DND-41 (cell line): ENCODE measurements around the gene NKD1.

ENCODE experiments used
- ATAC-seq: fragments of 200-7000 bp; cut with Tn5 transposase; 3 replicates; pipeline ENCODE4 v1.9.1; 2021; ENCODE audit warnings: low read depth; ENCODE audit not compliant: insufficient read depth
- DNase-seq: peaks from one replicate; pipeline ENCODE4 v3.0.0-alpha.2; 2020
- H2AFZ ChIP-seq: 2 replicates; pipeline ENCODE4 v1.6.0; 2012; ENCODE audit warnings: low read depth, low read length
- H3K27ac ChIP-seq: 2 replicates; pipeline ENCODE4 v1.5.1; 2012; ENCODE audit warnings: low read length, inconsistent platforms
- H3K27me3 ChIP-seq: fragments of 200-600 bp; sonication (generic); 2 replicates; pipeline ENCODE4 v1.6.0; 2012; ENCODE audit warnings: low read length, mild to moderate bottlenecking, inconsistent platforms; ENCODE audit not compliant: insufficient read depth, poor library complexity
- H3K36me3 ChIP-seq: 2 replicates; pipeline ENCODE4 v1.5.1; 2012; ENCODE audit warnings: low read length, inconsistent platforms; ENCODE audit not compliant: insufficient read depth
- H3K4me1 ChIP-seq: 2 replicates; pipeline ENCODE4 v1.5.1; 2012; ENCODE audit warnings: mild to moderate bottlenecking, low read length; ENCODE audit not compliant: insufficient read depth
- H3K4me2 ChIP-seq: 2 replicates; pipeline ENCODE4 v1.6.0; 2012; ENCODE audit warnings: mild to moderate bottlenecking, moderate library complexity, low read length, inconsistent platforms; ENCODE audit not compliant: insufficient read depth
- H3K4me3 ChIP-seq, 2 experiments: fragments of 200-600 bp in 1 of 2; shearing (Covaris generic) in 1 of 2; 2 replicates each; pipeline ENCODE4 v1.5.1; 2012 to 2016; ENCODE audit warnings: inconsistent platforms in 2 of 2, low read length in 2 of 2, mild to moderate bottlenecking in 2 of 2, low read depth in 1 of 2, moderate library complexity in 1 of 2
- H3K79me2 ChIP-seq: 2 replicates; pipeline ENCODE4 v1.6.0; 2012; ENCODE audit warnings: low read length, inconsistent platforms; ENCODE audit not compliant: insufficient read depth
- H3K9ac ChIP-seq: 2 replicates; pipeline ENCODE4 v1.6.0; 2012; ENCODE audit warnings: low read depth, mild to moderate bottlenecking, inconsistent platforms, low read length, moderate library complexity
- H3K9me3 ChIP-seq: 2 replicates; pipeline ENCODE4 v1.5.1; 2012; ENCODE audit warnings: low read length, moderate library complexity, mild to moderate bottlenecking, inconsistent platforms; ENCODE audit not compliant: insufficient read depth, severe bottlenecking
- H4K20me1 ChIP-seq: 2 replicates; pipeline ENCODE4 v1.6.0; 2012; ENCODE audit warnings: low read length; ENCODE audit not compliant: insufficient read depth
- EZH2 ChIP-seq: IDR thresholded peaks from 3 replicates; pipeline ENCODE4 v1.6.1; 2012; ENCODE audit warnings: borderline replicate concordance, low read depth, mild to moderate bottlenecking, moderate library complexity, low read length, inconsistent platforms; ENCODE audit not compliant: severe bottlenecking
- TF ChIP-seq, protein P1 (sequence below): IDR thresholded peaks from 2 replicates; pipeline ENCODE4 v1.5.1; 2012; ENCODE audit warnings: borderline replicate concordance, low read length, moderate library complexity, mild to moderate bottlenecking; ENCODE audit not compliant: poor library complexity, severe bottlenecking; ENCODE audit errors: extremely low read depth

The NKD1 gene

DNA sequence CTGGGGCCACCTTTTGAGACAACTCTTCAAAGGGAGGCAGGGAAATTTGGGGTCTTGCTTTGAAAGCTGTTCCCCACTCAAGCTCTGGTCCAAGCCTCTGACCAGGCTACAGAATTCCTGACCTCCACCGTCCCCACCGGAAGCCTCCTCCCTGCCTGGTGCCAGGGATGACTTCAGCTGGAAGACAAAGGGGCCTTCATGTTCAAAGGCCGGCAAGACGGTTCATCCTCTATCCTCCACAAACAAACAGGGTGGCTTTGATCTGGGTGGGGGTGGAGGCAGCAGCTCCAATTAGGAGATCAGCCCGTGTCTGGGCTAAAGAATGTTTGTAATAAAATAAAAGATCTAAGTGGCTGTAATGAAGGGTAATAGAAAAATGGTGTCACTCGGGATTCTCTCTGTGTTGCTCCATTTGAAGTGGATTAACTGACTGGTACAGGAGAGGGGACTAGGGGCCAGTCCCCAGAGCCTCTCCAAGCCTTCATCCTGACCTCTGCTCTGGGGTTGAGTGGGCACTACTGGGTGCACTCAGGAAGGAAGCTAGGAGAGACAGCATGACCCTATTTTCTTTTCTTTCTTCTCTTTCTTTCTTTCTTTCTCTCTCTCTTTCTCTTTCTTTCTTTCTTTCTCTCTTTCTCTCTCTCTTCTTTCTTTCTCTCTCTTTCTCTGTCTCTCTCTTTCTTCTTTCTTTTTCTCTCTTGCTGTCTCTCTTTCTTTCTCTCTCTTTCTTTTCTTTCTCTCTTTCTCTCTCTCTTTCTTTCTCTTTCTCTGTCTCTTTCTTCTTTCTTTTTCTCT is 27.5 kb upstream of the NKD1 start:
- H3K9me3 ChIP-seq = peaks cover 7% of the 10 kb centered on the region
- no peaks in the 10 kb centered on the region for H4K20me1 ChIP-seq
- H3K27ac ChIP-seq = no peak overlapping the region
- H3K4me2 ChIP-seq = no peak overlapping the region
- no peak overlapping the region for H3K9ac ChIP-seq
- no peaks in the 10 kb centered on the region for H3K79me2 ChIP-seq
- no peak for ATAC-seq
- H3K36me3 ChIP-seq = no peaks in the 10 kb centered on the region
- H3K27me3 ChIP-seq = no peaks in the 10 kb centered on the region
- TF ChIP-seq, protein P1, sequence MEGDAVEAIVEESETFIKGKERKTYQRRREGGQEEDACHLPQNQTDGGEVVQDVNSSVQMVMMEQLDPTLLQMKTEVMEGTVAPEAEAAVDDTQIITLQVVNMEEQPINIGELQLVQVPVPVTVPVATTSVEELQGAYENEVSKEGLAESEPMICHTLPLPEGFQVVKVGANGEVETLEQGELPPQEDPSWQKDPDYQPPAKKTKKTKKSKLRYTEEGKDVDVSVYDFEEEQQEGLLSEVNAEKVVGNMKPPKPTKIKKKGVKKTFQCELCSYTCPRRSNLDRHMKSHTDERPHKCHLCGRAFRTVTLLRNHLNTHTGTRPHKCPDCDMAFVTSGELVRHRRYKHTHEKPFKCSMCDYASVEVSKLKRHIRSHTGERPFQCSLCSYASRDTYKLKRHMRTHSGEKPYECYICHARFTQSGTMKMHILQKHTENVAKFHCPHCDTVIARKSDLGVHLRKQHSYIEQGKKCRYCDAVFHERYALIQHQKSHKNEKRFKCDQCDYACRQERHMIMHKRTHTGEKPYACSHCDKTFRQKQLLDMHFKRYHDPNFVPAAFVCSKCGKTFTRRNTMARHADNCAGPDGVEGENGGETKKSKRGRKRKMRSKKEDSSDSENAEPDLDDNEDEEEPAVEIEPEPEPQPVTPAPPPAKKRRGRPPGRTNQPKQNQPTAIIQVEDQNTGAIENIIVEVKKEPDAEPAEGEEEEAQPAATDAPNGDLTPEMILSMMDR = no peak
- no peak for TF ChIP-seq EZH2
- H2AFZ ChIP-seq = no peak overlapping the region
- H3K4me1 ChIP-seq = no peaks in the 10 kb centered on the region
- no peak for DNase-seq
- no peak overlapping the region for H3K4me3 ChIP-seq

DNA sequence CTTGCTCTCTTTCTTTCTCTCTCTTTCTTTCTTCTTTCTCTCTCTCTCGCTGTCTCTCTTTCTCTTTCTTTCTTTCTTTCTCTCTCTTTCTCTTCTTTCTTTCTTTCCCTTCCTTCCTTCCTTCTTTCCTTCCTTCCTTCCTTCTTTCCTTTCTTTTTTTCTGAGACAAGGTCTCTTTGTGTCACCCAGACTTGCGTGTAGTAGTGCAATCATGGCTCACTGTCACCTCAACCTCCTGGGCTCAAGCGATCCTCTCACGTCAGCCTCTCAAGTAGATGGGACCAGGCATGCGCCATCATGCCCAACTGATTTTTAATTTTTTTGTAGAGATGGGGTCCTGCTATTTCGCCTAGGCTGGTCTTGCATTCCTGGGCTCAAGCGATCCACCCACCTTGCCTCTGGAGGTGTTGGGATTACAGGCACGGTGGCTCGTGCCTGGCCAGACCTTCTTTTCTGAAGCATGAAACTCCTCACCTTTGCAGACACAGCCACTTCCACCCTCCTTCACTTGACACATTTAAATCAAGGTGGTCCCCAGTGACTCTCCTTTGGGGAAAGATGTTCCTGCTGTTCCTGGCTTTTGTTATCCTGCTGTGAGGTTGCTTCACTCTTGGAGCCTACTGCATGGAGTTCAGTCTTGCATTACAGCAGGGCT is 26.8 kb upstream of the NKD1 start:
- H4K20me1 ChIP-seq = no peaks in the 10 kb centered on the region
- H3K79me2 ChIP-seq = no peaks in the 10 kb centered on the region
- H3K9ac ChIP-seq = no peak overlapping the region
- no peaks in the 10 kb centered on the region for H3K4me1 ChIP-seq
- ATAC-seq (no peak), DNase-seq (no peak)
- no peak overlapping the region for H3K4me3 ChIP-seq
- no peaks in the 10 kb centered on the region for H3K36me3 ChIP-seq
- H3K9me3 ChIP-seq = peaks cover 7% of the 10 kb centered on the region
- H2AFZ ChIP-seq = no peak overlapping the region
- H3K27me3 ChIP-seq = no peaks in the 10 kb centered on the region
- no peak overlapping the region for H3K4me2 ChIP-seq
- H3K27ac ChIP-seq = no peak overlapping the region
- TF ChIP-seq, protein P1 = no peak
- TF ChIP-seq EZH2 = no peak

DNA sequence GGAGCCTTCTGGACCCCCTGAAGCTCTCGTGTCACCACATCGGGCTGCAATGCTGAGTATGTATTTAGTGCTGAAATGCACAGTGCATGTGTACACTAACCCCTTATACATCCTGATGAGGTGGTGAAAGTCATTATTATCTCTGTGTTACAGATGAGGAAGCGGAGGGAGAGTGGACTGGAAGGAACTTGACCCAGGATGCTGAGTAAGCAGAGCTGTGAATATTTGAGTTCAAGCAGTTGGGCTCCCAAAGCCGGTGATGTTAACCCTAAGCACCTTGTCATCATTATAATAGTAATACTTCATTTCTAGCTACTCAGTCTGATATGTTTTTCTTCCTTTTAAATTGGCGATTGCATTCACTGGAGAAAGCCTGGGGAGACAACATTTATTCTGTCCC is 25.9 kb upstream of the NKD1 start:
- no peak for TF ChIP-seq EZH2
- TF ChIP-seq, protein P1 = no peak
- Histone ChIP-seq H3K36me3 (no peaks in the 10 kb centered on the region), H3K9me3 (peaks cover 4% of the 10 kb centered on the region), H3K27ac (no peak overlapping the region), H3K4me2 (no peak overlapping the region), H3K27me3 (no peaks in the 10 kb centered on the region), H3K4me3 (no peak overlapping the region), H4K20me1 (no peaks in the 10 kb centered on the region; the same call in 1 of the 2 replicates), H3K4me1 (no peaks in the 10 kb centered on the region), H3K9ac (no peak overlapping the region), H3K79me2 (no peaks in the 10 kb centered on the region), H2AFZ (no peak overlapping the region)
- no peak for DNase-seq
- no peak for ATAC-seq
